C4-2B (cell line): ENCODE results near the gene ELMO3.
A peak's percentile ranks its signal among the peaks of the same experiment; 100 is the strongest.

Experiments used
- H3K27ac ChIP-seq: fragments of 450-650 bp; 2 replicates; pipeline ENCODE4 v1.5.1; 2017
- CTCF ChIP-seq: fragments of 450-650 bp; conservative IDR thresholded peaks from 2 replicates; pipeline ENCODE4 v1.5.1; 2017; ENCODE audit warnings: mild to moderate bottlenecking
- ZFX ChIP-seq: fragments of 450-650 bp; IDR thresholded peaks from 2 replicates; pipeline ENCODE4 v1.6.1; 2017

The ELMO3 gene

GRCh38 chr16:67161595-67162058 lies 37.3 kb upstream of the ELMO3 start:
- H3K27ac ChIP-seq = peak overlapping the region; percentile 90
- TF ChIP-seq CTCF (no peak), ZFX (no peak)

- TF ChIP-seq CTCF = no peak
- TF ChIP-seq ZFX = no peak
- H3K27ac ChIP-seq = peak overlapping the region; percentile 90
Observed at GRCh38 chr16:67162506-67163163, 36.3 kb upstream of the ELMO3 start.

- no peak overlapping the region; the same call in 1 of the 2 replicates for H3K27ac ChIP-seq
- TF ChIP-seq CTCF = no peak
- no peak for TF ChIP-seq ZFX
Observed at GRCh38 chr16:67163164-67163998, 35.5 kb upstream of the ELMO3 start.

GRCh38 chr16:67163999-67164558 lies 34.9 kb upstream of the ELMO3 start:
- H3K27ac ChIP-seq = peak overlapping the region; percentile 62; the same call in 1 of the 2 replicates
- no peak for TF ChIP-seq ZFX
- TF ChIP-seq CTCF = no peak

- peak within 1 kb of the TSS; percentile 62 for H3K27ac ChIP-seq
- TF ChIP-seq ZFX (no peak), CTCF (no peak)
Observed at GRCh38 chr16:67164599-67165061, 34.3 kb upstream of the ELMO3 start, which contains the start of gene HSF4. HSF4 (plus strand) TSS chr16:67164745; CDS start chr16:67164812, 67 bp downstream.

- no peak for TF ChIP-seq CTCF
- no peak for TF ChIP-seq ZFX
- peak overlapping the region; percentile 62 for H3K27ac ChIP-seq
Observed at GRCh38 chr16:67165121-67166078, 33.5 kb upstream of the ELMO3 start.
